SU-DHL-6 (cell line): ENCODE results near the gene SUMO1.

Experiments used
- H2AFZ ChIP-seq: fragments of 200-600 bp; sonication (generic); 2 replicates; pipeline ENCODE4 v1.6.1; 2014; ENCODE audit warnings: low read depth, mild to moderate bottlenecking, moderate library complexity, mixed read lengths, antibody characterized with exemption, low read length; ENCODE audit not compliant: severe bottlenecking
- H3F3A ChIP-seq: fragments of 200-600 bp; shearing (Covaris generic); 2 replicates; pipeline ENCODE4 v1.6.0; 2016; ENCODE audit warnings: antibody characterized with exemption, mild to moderate bottlenecking; ENCODE audit not compliant: insufficient read depth
- H3K27ac ChIP-seq: fragments of 200-600 bp; sonication (generic); 2 replicates; pipeline ENCODE4 v1.5.1; 2016; ENCODE audit warnings: low read depth, mild to moderate bottlenecking, low read length, moderate library complexity, mixed read lengths
- H3K27me3 ChIP-seq: fragments of 200-600 bp; sonication (generic), shearing (Covaris generic); 2 replicates; pipeline ENCODE4 v1.6.0; 2014; ENCODE audit warnings: mild to moderate bottlenecking, low read length
- H3K36me3 ChIP-seq: fragments of 200-600 bp; sonication (generic); 2 replicates; pipeline ENCODE4 v1.6.1; 2014; ENCODE audit warnings: mild to moderate bottlenecking, low read length, mixed read lengths
- H3K4me2 ChIP-seq: fragments of 300-600, 200-600 bp; shearing (Covaris generic), sonication (generic); 2 replicates; pipeline ENCODE4 v1.6.0; 2014; ENCODE audit warnings: low read length, low read depth, mild to moderate bottlenecking; ENCODE audit not compliant: poor library complexity, severe bottlenecking
- H3K4me3 ChIP-seq: fragments of 200-600 bp; sonication (generic); 2 replicates; pipeline ENCODE4 v1.5.1; 2014; ENCODE audit warnings: antibody characterized with exemption, low read length, mild to moderate bottlenecking, mixed read lengths; ENCODE audit not compliant: insufficient read depth, poor library complexity, severe bottlenecking
- H3K79me2 ChIP-seq: fragments of 200-600 bp; sonication (generic); 2 replicates; pipeline ENCODE4 v1.6.1; 2014; ENCODE audit warnings: mild to moderate bottlenecking, low read length, moderate library complexity; ENCODE audit not compliant: insufficient read depth
- H3K9ac ChIP-seq: fragments of 200-600 bp; sonication (generic); 2 replicates; pipeline ENCODE4 v1.7.0; 2014; ENCODE audit warnings: mild to moderate bottlenecking, low read length
- H3K9me2 ChIP-seq: fragments of 200-600 bp; sonication (generic); replicated peaks from 2 replicates; pipeline ENCODE4 v1.6.1; 2014; ENCODE audit warnings: low read length; ENCODE audit not compliant: insufficient read depth
- H3K9me3 ChIP-seq: fragments of 200-600 bp; sonication (generic); 2 replicates; pipeline ENCODE4 v1.6.1; 2014; ENCODE audit warnings: low read length, mixed read lengths; ENCODE audit not compliant: insufficient read depth
- H4K20me1 ChIP-seq: fragments of 200-600 bp; sonication (generic); 2 replicates; pipeline ENCODE4 v1.6.1; 2014; ENCODE audit warnings: low read depth, mild to moderate bottlenecking, antibody characterized with exemption, low read length, moderate library complexity, mixed read lengths
- EZH2phosphoT487 ChIP-seq: fragments of 200-600 bp; sonication (generic), shearing (Covaris generic); conservative IDR thresholded peaks from 2 replicates; pipeline ENCODE4 v1.6.1; 2018; ENCODE audit warnings: mild to moderate bottlenecking, antibody characterized with exemption, low read length, moderate library complexity, mixed read lengths
- TF ChIP-seq, protein P1 (sequence below): fragments of 200-600 bp; sonication (generic); IDR thresholded peaks from one replicate; pipeline ENCODE4 v1.5.1; 2017; ENCODE audit warnings: antibody characterized with exemption, mild to moderate bottlenecking, low read length, moderate library complexity; ENCODE audit not compliant: insufficient read depth, poor library complexity, severe bottlenecking

Gene SUMO1

DNA sequence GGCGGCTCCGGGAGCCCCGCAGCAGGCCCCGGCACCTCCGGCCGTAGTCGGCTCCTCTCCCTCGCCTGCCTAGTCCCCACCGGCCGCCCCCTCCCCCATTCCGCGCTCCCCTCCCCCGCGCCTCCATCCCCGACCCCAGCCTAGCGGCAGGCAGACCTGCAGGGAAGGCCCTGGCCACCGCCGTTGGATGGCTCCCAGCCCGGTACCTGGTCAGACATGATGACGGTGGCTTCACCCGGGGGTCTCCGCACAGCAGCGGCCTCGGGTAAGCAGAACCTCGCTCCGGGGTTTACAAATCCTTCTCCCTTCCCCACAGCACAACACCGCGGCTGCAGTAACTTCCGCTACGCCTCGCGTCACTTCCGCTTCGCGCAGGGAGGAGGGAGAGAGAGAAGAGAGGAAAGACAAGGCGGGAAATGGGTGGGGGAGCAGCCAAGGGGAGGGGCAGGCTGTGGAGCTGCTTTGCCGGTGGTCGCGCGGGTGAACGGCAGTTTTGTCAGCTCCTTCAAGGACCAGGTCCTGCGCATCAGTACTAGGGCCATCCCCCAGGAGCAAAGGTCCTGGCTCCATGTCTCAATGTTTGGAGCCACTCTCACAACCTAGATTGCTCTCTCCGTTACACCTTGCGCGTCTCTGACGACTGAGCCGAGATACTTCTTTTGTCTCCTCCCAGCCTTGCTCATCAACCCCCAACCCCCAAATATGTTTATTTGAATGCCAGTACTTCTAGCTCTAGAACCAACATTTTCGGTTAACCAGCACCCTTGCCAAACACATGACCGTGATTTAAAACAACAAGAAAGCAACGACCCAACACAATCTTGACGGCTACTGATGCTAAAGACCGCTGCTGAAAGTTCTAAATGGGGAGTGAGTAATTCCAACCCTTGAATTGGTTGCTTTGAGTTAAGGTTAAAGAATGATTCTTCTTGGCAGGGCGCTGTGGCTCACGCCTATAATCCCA is at the start of gene SUMO1:
SUMO1 (minus strand) TSS at position 364 of the 964 bp plus-strand sequence; CDS start at position 218, 146 bp downstream.
- H3K9me3 ChIP-seq = no peaks in the 10 kb centered on the region
- peak within 1 kb of the TSS; percentile 42 for H3K27ac ChIP-seq
- H3K9me2 ChIP-seq = no peaks in the 10 kb centered on the region
- H4K20me1 ChIP-seq = peaks cover 7% of the 10 kb centered on the region; the same call in 1 of the 2 replicates
- peak within 1 kb of the TSS; percentile 80 for H3K4me3 ChIP-seq
- H3K27me3 ChIP-seq = no peaks in the 10 kb centered on the region
- H3K79me2 ChIP-seq = peaks cover 49% of the 10 kb centered on the region
- no peak for TF ChIP-seq EZH2phosphoT487
- TF ChIP-seq, protein P1, sequence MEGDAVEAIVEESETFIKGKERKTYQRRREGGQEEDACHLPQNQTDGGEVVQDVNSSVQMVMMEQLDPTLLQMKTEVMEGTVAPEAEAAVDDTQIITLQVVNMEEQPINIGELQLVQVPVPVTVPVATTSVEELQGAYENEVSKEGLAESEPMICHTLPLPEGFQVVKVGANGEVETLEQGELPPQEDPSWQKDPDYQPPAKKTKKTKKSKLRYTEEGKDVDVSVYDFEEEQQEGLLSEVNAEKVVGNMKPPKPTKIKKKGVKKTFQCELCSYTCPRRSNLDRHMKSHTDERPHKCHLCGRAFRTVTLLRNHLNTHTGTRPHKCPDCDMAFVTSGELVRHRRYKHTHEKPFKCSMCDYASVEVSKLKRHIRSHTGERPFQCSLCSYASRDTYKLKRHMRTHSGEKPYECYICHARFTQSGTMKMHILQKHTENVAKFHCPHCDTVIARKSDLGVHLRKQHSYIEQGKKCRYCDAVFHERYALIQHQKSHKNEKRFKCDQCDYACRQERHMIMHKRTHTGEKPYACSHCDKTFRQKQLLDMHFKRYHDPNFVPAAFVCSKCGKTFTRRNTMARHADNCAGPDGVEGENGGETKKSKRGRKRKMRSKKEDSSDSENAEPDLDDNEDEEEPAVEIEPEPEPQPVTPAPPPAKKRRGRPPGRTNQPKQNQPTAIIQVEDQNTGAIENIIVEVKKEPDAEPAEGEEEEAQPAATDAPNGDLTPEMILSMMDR = no peak
- no peaks in the 10 kb centered on the region for H3K36me3 ChIP-seq
- peak within 1 kb of the TSS; percentile 100 for H3K4me2 ChIP-seq
- peak within 1 kb of the TSS; percentile 87 for H2AFZ ChIP-seq
- peaks cover 3% of the 10 kb centered on the region; the same call in 1 of the 2 replicates for H3F3A ChIP-seq
- peak within 1 kb of the TSS; percentile 85 for H3K9ac ChIP-seq

DNA sequence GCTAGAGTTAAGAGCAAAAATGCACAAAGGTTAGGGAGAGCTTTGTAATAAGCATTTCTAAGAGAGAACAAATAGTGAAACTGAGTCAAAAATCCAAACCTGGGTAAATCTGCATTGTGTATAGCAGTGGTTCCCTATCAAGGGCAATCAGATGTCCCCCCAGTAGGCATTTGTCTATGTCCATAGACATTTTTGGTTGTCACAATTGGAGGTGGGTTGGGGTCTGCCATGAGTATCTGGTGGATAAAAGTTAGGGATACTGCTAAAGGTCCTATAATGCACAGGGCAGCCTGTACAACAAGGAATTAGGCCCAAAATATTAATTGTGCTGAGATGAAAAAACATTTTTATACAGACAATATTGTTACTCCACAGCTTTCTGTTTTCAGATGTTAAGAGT is 48.2 kb upstream of the SUMO1 start:
- Histone ChIP-seq H3K4me2 (no peak overlapping the region), H3K36me3 (peaks cover 60% of the 10 kb centered on the region), H3K27ac (no peak overlapping the region), H3F3A (peaks cover 9% of the 10 kb centered on the region; the same call in 1 of the 2 replicates), H4K20me1 (peaks cover 26% of the 10 kb centered on the region; the same call in 1 of the 2 replicates), H3K27me3 (no peaks in the 10 kb centered on the region), H3K9me2 (no peaks in the 10 kb centered on the region), H3K9ac (no peak overlapping the region), H3K79me2 (peaks cover 27% of the 10 kb centered on the region), H3K4me3 (no peak overlapping the region), H3K9me3 (no peaks in the 10 kb centered on the region), H2AFZ (no peak overlapping the region)
- TF ChIP-seq, protein P1 = no peak

DNA sequence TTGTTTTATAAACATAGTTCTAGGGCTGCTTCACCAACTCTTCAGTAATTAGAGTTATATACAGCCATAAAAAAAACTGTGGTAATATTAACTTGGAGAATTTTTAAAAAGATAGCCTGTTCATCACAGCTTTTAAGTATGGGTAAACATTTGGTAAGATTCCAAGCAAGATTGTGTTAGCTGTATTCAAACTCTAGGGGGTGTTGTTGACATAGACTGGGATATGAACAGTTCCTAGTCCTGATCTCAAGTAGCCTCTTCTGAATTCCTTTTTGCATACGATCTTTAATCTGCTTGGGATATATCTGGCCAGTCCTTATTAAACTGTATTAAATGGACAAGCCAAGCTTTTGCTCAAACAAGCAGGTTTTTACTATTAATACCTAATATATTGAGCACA is 40.5 kb upstream of the SUMO1 start:
- Histone ChIP-seq H3K9me3 (no peaks in the 10 kb centered on the region), H3K27ac (no peak overlapping the region), H3K27me3 (no peaks in the 10 kb centered on the region), H2AFZ (no peak overlapping the region), H3K36me3 (peaks cover 59% of the 10 kb centered on the region), H4K20me1 (peaks cover 62% of the 10 kb centered on the region), H3F3A (peaks cover 15% of the 10 kb centered on the region), H3K4me3 (no peak overlapping the region), H3K9me2 (no peaks in the 10 kb centered on the region), H3K9ac (no peak overlapping the region), H3K4me2 (no peak overlapping the region), H3K79me2 (peaks cover 86% of the 10 kb centered on the region)
- TF ChIP-seq EZH2phosphoT487 = no peak
- TF ChIP-seq, protein P1 = peak; percentile 14
